Gastroesophageal sphincter (tissue), 4 donors: ENCODE data around the gene JMJD4. TPM values are rescaled to one million over a fixed set of nuclear protein-coding genes. Genes with fewer than 3 reads are reported as not detected.
A peak's percentile ranks its signal among the peaks of the same experiment; 100 is the strongest.

Experiments
- ATAC-seq: fragments of 150-250 bp; one replicate; pipeline ENCODE4 v1.9.1; 2016; ENCODE audit warnings: mild to moderate bottlenecking, moderate library complexity
- H3K27ac ChIP-seq, 4 donors: fragments of 200-600 bp; sonication (generic) in 3 of 4; 1 replicate in 3 of 4; 2 replicates in 1 of 4; pipeline ENCODE4 v1.5.1; 2016 to 2019
- H3K27me3 ChIP-seq: fragments of 200-600 bp; sonication (generic); one replicate; pipeline ENCODE4 v1.5.1; 2019
- H3K36me3 ChIP-seq, 2 donors: fragments of 200-600 bp; sonication (generic); one replicate each; pipeline ENCODE4 v1.5.1; 2019; ENCODE audit warnings: control low read depth in 1 of 2
- H3K4me1 ChIP-seq, 3 donors: fragments of 200-600 bp; sonication (generic); 1 replicate in 2 of 3; 2 replicates in 1 of 3; pipeline ENCODE4 v1.5.1; 2016 to 2019; ENCODE audit warnings: control low read depth in 2 of 3
- H3K4me3 ChIP-seq, 2 donors: fragments of 200-600 bp; sonication (generic); one replicate each; pipeline ENCODE4 v1.5.1; 2019; ENCODE audit warnings: mild to moderate bottlenecking in 1 of 2, moderate library complexity in 1 of 2
- H3K9me3 ChIP-seq, 3 donors: fragments of 200-600 bp; sonication (generic); one replicate each; pipeline ENCODE4 v1.5.1; 2017 to 2019; ENCODE audit warnings: control low read depth in 2 of 3
- EP300 ChIP-seq: sonication (generic); formaldehyde crosslinking; IDR thresholded peaks from one replicate; pipeline ENCODE4 v1.6.1; 2017; ENCODE audit warnings: antibody characterized with exemption, mild to moderate bottlenecking
- POLR2A ChIP-seq, 2 donors: fragments of 450-650 bp; IDR thresholded peaks; one replicate each; pipeline ENCODE4 v1.6.1; 2017; ENCODE audit warnings: antibody characterized with exemption in 2 of 2, mild to moderate bottlenecking in 2 of 2, moderate library complexity in 1 of 2
- POLR2AphosphoS5 ChIP-seq: sonication (generic); formaldehyde crosslinking; IDR thresholded peaks from one replicate; pipeline ENCODE4 v1.6.1; 2017; ENCODE audit warnings: antibody characterized with exemption
- WGBS, 2 donors: methylation state at CpG; one replicate each; pipeline ENCODE4 v1.1.5; 2018; ENCODE audit warnings: low coverage in 1 of 2; 5-methylcytosine and 5-hydroxymethylcytosine counted together
- total RNA-seq, 4 donors: library from RNA; depleted of rRNA; stranded (reverse); fragments of >200 nt; gene quantifications; one replicate each; pipeline ENCODE4 v1.1.0, GENCODE V29; 2016
- TF ChIP-seq, protein P1 (sequence below), 4 experiments: fragments of 200-600 bp in 2 of 4; fragments of 450-650 bp in 2 of 4; sonication (generic) in 1 of 4; IDR thresholded peaks; one replicate each; pipeline ENCODE4 v1.5.1; 2017 to 2019; ENCODE audit warnings: antibody characterized with exemption in 4 of 4, mild to moderate bottlenecking in 2 of 4, moderate library complexity in 2 of 4

The JMJD4 gene
- total RNA-seq, 4 donors from 2014 or later: 13.8 to 19.5 (median 17.0) TPM

- Histone ChIP-seq H3K27ac (peak overlapping the region; percentile 55 to 90 (median 82)), H3K4me1 (peaks cover 0 to 81% (median 35%) of the 10 kb centered on the region in 3 donors), H3K36me3 (peaks cover 0 to 38% of the 10 kb centered on the region in 2 donors), H3K4me3 (no peak overlapping the region), H3K27me3 (no peaks in the 10 kb centered on the region), H3K9me3 (no peaks in the 10 kb centered on the region)
- no peak for ATAC-seq
- 20 to 57% methylated on average over 1 to 7 of the region's 7 CpGs for WGBS, 2 donors
- TF ChIP-seq POLR2AphosphoS5: no peak
- TF ChIP-seq, protein P1, sequence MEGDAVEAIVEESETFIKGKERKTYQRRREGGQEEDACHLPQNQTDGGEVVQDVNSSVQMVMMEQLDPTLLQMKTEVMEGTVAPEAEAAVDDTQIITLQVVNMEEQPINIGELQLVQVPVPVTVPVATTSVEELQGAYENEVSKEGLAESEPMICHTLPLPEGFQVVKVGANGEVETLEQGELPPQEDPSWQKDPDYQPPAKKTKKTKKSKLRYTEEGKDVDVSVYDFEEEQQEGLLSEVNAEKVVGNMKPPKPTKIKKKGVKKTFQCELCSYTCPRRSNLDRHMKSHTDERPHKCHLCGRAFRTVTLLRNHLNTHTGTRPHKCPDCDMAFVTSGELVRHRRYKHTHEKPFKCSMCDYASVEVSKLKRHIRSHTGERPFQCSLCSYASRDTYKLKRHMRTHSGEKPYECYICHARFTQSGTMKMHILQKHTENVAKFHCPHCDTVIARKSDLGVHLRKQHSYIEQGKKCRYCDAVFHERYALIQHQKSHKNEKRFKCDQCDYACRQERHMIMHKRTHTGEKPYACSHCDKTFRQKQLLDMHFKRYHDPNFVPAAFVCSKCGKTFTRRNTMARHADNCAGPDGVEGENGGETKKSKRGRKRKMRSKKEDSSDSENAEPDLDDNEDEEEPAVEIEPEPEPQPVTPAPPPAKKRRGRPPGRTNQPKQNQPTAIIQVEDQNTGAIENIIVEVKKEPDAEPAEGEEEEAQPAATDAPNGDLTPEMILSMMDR (IDR thresholded peaks at IDR 0.05): no peak
- TF ChIP-seq POLR2A (IDR thresholded peaks at IDR 0.05): no peak
- no peak for TF ChIP-seq EP300
These were observed 14.1 kb upstream of the JMJD4 start for GRCh38 chr1:227749225-227749624.

GRCh38 chr1:227748496-227749182, 13.5 kb upstream of the JMJD4 start:
- no peaks in the 10 kb centered on the region for H3K27me3 ChIP-seq
- peaks cover 0 to 43% of the 10 kb centered on the region in 2 donors for H3K36me3 ChIP-seq
- peak; percentile 85 for ATAC-seq
- no peak overlapping the region for H3K4me3 ChIP-seq
- peak; percentile 86 for TF ChIP-seq POLR2AphosphoS5
- TF ChIP-seq POLR2A (IDR thresholded peaks at IDR 0.05): no peak
- peak; percentile 20 for TF ChIP-seq EP300
- no peaks in the 10 kb centered on the region for H3K9me3 ChIP-seq
- peaks cover 0 to 75% (median 29%) of the 10 kb centered on the region in 3 donors for H3K4me1 ChIP-seq
- peak overlapping the region; percentile 55 to 90 (median 84) for H3K27ac ChIP-seq
- WGBS, 2 donors: 12 to 36% methylated on average over 5 of the region's 7 CpGs

GRCh38 chr1:227747948-227748495, 12.9 kb upstream of the JMJD4 start:
- H3K9me3 ChIP-seq: no peaks in the 10 kb centered on the region
- WGBS, 2 donors: 64% methylated on average over 4 of the region's 18 CpGs; no CpG with 5 or more reads in 1 of the 2 donors
- H3K27me3 ChIP-seq: no peaks in the 10 kb centered on the region
- peaks cover 0 to 48% of the 10 kb centered on the region in 2 donors for H3K36me3 ChIP-seq
- peak overlapping the region; percentile 35 to 90 (median 84) for H3K27ac ChIP-seq
- peaks cover 0 to 69% (median 26%) of the 10 kb centered on the region in 3 donors for H3K4me1 ChIP-seq
- H3K4me3 ChIP-seq: no peak overlapping the region
- TF ChIP-seq EP300: no peak
- TF ChIP-seq POLR2AphosphoS5: no peak
- TF ChIP-seq, protein P1 (IDR thresholded peaks at IDR 0.05): no peak
- TF ChIP-seq POLR2A (IDR thresholded peaks at IDR 0.05): no peak
- no peak for ATAC-seq

GRCh38 chr1:227747382-227747781, 12.3 kb upstream of the JMJD4 start:
- H3K27me3 ChIP-seq: no peaks in the 10 kb centered on the region
- H3K36me3 ChIP-seq: peaks cover 0 to 48% of the 10 kb centered on the region in 2 donors
- no peaks in the 10 kb centered on the region for H3K9me3 ChIP-seq
- ATAC-seq: no peak
- H3K4me1 ChIP-seq: peaks cover 0 to 62% (median 26%) of the 10 kb centered on the region in 3 donors
- H3K27ac ChIP-seq: peak overlapping the region in 3 of 4 donors; percentile 81 to 90 (median 87)
- TF ChIP-seq POLR2AphosphoS5 (no peak), POLR2A (IDR thresholded peaks at IDR 0.05) (no peak), EP300 (no peak)
- TF ChIP-seq, protein P1 (IDR thresholded peaks at IDR 0.05): no peak
- WGBS, 2 donors: 100% methylated on average over 1 of the region's 8 CpGs; no CpG with 5 or more reads in 1 of the 2 donors
- H3K4me3 ChIP-seq: no peak overlapping the region

DNA sequence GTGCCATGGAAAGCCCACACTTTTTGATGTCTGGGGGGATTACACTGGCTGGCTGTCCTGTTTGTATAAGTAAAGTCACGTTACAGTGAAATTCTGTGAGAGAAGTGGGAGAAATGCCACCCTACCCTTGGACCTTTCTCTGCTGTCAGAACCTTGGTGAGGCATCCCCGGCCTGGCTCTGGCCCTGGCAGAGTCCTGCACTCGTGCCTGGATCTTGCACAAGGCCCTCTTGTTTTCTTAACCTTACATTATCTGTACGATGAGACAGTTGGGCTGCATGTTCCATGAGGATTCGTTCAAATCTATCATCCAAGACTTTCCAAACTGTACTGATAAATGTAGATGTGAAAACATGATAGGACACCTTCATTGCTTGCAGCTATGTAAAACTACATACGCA, 11.6 kb upstream of the JMJD4 start:
- peak overlapping the region in 3 of 4 donors; percentile 81 to 90 (median 87) for H3K27ac ChIP-seq
- 65 to 67% methylated on average over 1 to 5 of the region's 6 CpGs for WGBS, 2 donors

More for the DNA sequence above, 11.6 kb upstream of the JMJD4 start:
- Histone ChIP-seq H3K27me3 (no peaks in the 10 kb centered on the region), H3K36me3 (peaks cover 0 to 48% of the 10 kb centered on the region in 2 donors), H3K4me3 (no peak overlapping the region), H3K4me1 (peaks cover 0 to 58% (median 26%) of the 10 kb centered on the region in 3 donors), H3K9me3 (no peaks in the 10 kb centered on the region)
- TF ChIP-seq, protein P1 (IDR thresholded peaks at IDR 0.05): no peak
- TF ChIP-seq POLR2AphosphoS5 (no peak), POLR2A (IDR thresholded peaks at IDR 0.05) (no peak), EP300 (no peak)
- no peak for ATAC-seq
